HG03139 (cell line): ENCODE data around the gene PGAM1.
"Not testable (repeated sequence)": the region's sequence is repeated elsewhere in the genome, so short reads cannot be mapped to it uniquely, and the experiment has no call there.

Experiments used
- ATAC-seq: cut with Tn5 transposase; IDR thresholded peaks from one replicate; pipeline ENCODE4 v1.9.1; 2021; ENCODE audit not compliant: unreplicated experiment

Gene PGAM1

GRCh38 chr10:97425964-97426775, at the start of gene PGAM1:
PGAM1 (plus strand) TSS chr10:97426191; CDS start chr10:97426308, 117 bp downstream.
- ATAC-seq = peak; percentile 75

DNA sequence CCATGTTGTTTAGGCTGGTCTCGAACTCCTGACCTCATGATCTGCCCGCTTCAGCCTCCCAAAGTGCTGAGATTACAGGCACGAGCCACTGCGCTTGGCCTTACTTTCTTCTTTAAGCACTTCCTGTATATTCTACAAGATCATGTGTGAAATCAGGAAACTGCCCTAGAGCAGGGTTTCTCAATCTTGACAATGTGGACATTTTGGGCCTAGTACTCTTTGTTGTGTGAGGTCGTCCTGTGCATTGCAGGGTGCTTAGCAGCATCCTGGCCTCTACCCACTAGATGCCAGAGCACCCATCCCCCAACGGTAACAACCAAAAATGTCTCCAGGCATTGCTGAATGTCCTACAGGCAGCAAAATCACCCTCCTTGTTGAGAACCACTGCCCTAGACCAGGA, 49.6 kb upstream of the PGAM1 start:
- ATAC-seq = no peak

DNA sequence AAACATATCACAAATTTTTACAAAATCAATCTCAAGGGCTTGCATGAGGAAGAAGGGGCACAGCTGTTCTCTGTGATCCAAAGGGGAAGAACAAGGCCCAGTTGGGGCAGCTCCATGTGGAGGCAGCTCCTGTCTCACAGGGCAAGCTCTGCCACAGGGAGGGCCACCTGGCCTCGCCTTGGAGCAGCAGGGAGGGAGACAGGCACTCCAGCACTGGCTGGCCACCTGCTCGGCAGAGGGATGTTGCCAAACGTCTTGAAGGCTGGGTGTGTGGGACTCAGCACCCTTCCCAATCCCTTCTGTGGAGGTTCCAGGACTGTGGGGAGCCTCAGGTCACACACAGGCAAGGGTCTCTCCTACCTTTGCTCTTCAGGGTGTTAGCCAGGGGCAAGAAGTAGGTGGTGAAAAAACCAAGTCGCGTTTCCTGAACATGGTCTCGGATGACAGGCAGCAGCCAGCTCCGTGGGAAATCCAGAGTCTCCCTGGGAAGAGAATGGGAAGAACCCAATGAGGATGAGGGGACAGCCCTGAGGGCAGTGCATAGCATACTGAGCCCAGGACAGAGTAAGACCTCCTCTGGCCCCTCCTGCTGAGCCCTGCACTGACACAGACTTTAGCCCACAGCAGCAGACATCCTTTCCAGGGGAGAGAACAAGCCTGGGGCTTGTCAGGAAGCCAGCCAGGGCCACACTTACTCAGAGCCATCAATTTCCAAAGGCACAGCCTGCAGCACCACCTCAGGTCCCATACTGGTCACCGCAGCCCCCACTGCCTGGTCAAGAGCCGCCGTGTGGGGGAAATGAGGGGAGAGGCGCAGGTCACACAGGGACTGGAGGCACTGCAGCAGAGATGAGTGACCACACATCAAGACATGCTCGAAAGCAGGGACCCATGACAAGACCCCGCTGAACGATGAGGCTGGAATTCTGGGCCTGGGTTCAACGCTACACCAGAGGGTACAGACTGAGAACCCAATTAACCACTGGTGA, 46.8 kb upstream of the PGAM1 start:
- no peak for ATAC-seq

GRCh38 chr10:97380516-97380915, 45.5 kb upstream of the PGAM1 start:
- no peak for ATAC-seq

DNA sequence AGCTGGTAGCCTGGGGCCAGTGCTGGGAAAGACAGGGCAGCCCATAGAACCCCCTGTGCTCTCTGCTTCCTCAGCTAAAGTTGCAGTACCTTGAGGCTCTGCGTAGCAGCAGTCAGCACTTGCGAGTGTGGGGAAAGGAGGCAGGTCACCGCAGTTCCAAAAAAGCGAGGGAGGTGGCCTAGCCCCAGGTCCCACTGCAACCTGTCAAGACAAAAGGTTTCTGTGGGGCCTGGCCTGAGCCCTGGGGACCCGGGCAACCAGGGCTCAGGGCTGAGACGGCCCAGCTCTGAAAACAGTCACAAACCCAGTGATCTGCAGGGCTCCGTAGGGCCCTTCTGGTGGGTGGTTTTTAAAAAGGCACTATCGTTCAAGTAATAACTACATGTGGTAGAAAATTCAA, 44.4 kb upstream of the PGAM1 start:
- ATAC-seq = no peak

DNA sequence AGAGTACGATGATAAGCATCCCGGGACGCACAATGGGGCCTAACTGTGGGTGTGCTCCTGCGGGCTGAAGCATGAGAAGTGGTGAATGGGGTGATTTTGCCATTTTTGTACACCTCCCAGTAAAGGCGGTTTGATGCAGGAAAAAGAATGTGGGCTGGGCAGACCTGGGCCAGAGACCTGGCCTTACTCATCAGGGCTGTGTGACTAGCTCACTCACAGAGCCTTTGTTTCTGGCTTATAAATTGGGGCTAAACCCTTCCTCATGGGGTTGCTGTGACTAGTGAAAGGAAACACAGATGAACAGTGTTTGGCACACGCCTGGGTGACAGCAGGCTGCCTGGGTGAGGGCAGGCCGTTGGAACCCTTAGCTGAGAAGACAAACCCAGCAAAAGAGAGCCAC, 42.8 kb upstream of the PGAM1 start:
- no peak for ATAC-seq

GRCh38 chr10:97384156-97384555, 41.8 kb upstream of the PGAM1 start:
- ATAC-seq = no peak

DNA sequence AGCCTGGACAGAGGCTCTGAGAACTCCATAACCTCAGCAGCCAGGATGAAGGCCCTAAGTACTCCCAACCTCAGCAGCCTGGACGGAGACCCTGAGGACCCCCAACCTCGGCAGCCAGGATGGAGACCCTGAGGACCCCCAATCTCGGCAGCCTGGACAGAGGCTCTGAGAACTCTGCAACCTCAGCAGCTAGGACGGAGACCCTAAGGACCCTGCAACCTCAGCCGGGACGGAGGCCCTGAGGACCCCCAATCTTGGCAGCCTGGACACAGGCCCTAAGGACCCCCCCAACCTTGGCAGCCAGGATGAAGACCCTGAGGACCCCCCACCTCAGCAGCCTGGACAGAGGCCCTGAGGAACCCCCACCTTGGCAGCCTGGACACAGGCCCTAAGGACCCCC, 41.4 kb upstream of the PGAM1 start:
- ATAC-seq = no peak

GRCh38 chr10:97385565-97385964, 40.4 kb upstream of the PGAM1 start:
- ATAC-seq = no peak

- no peak for ATAC-seq
These were observed 37.8 kb upstream of the PGAM1 start for GRCh38 chr10:97388152-97388551.

DNA sequence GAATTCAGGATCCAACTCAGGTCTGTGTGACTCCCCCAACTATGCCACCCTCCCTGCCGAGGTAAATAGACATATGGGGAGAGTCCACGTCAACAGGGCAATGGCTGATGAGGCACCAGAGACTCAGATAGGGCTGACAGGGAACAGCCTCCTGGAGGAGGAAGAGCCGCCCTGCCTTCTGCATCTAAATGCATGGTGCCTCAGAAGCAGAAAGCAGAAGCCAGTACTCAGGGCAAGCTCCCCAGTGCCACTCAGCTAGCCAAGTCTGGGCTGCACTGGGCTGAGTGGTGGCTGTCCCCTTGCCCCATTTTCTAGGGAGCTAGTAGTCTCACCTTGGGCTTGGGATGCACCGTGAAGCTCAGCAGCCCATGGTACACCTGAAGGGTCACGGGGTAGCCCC, 35.9 kb upstream of the PGAM1 start:
- no peak for ATAC-seq

DNA sequence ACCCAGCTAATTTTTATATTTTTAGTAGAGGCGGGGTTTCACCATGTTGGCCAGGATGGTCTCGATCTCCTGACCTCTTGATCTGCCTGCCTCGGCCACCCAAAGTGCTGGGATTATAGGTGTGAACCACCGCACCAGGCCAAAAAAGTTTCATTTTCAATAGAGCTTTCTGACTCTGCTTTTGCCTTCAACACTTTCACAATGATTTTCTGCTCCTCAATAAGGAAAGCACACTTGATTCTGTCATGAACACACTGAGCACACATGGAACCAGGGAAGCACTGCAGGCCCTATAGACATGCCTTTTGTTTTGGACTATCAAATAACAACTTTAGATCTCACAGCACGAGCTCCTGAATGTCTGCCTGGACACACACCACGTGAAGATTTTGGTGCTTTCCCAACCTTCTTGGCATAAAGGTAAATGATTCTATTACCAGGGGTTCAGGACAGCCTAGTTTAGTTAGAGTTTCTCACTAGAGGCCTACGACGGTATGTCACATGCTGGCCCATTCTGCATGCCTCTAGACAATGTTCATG, 32.9 kb upstream of the PGAM1 start:
- no peak for ATAC-seq

DNA sequence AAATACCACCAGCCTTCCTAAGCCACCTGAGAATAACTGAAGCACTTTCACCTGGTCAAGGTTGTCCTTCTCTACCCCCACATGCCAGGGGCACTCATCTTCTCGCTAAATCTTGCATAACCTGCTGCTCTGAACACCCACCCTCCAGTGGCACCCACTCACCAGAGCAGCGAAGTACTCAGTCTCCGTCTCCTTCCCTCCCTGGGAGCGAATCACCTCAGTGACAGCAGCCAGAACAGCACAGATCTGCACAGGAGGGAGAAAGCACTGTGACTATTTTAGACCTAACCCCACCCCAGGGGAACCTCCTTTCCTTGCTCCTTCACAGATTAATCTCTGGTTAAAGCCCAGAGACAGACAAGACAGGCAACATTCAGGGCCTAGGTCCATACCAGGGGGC, 29.9 kb upstream of the PGAM1 start:
- ATAC-seq = no peak

GRCh38 chr10:97399843-97400545, 26.0 kb upstream of the PGAM1 start:
- no peak for ATAC-seq

DNA sequence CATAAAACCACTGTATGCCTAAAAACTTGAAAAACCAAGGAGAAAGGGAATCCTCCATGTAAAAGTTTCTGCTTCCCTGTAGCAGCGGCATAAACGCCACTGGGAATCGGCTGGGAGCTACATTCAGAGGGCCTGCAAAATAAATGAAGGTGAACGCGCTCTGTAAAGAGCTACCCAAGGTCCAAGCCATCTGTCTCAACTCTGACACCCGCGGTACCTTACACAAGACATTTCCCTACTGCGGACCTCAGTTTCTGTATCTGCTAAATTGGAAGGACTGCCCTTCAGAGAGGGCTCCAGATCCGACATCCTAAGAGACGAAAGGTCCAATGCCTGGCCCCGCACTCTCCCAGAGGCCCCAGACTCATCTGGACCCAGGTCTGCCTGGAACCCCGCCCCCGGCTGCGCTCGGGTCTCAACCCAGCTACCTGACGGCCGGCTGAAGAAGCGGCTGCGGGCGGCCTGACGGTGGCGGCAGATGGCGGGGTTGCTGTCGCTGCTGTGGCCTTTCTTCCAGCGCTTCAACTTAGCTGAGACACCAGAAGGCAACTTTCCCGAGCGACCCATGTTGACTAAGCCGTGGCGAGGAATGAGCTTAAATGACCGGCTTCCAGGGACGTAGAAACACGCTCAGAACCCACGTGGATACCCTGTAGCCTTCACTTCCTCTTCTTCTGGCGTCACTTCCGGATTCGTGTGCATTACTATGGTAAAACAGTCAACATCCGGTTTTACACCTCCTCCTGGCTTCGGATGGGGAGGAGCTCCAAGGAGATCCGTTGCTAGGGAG, 25.1 kb upstream of the PGAM1 start, which contains the start of gene RRP12:
TSS of gene RRP12 (minus strand) at position 676 of the 790 bp plus-strand sequence. CDS start at position 567, 109 bp downstream.
- peak; percentile 98 for ATAC-seq

DNA sequence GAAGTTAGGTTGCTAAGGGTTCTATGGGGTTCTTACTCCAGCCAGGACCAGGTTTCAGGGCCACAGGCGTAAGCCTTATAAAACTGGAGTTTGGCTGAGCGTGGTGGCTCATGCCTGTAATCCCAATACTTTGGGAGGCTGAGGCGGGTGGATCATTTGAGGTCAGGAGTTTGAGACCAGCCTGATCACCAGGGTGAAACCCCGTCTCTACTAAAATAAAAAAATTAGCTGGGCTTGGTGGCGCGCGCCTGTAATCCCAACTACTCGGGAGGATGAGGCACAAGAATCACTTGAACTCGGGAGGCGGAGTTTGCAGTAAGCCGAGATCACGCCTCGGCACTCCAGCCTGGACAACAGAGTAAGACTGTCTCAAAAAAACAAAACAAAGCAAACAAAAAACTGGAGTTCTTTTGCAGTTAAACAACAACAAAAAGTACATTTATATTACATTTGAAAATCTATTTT, 24.5 kb upstream of the PGAM1 start:
- ATAC-seq = no peak

DNA sequence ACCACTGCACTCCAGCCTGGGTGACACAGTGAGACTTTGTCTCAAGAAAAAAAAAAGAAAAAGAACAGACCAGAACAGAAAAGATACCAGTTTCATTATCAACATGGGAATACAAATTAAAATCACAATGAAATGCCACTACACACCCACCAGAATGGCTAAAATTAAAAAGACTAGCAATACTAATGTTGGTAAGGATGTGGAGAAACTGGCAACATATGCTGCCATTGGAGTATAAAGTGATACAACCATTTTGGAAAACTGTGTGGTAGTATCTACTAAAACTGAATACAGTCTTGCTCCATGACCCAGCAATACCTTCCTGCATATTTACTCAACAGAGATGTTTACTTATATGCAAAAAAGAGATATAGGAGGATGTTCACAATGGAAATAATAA, 21.9 kb upstream of the PGAM1 start:
- no peak for ATAC-seq

- ATAC-seq = no peak
These were observed 19.9 kb upstream of the PGAM1 start for GRCh38 chr10:97406064-97406463.

DNA sequence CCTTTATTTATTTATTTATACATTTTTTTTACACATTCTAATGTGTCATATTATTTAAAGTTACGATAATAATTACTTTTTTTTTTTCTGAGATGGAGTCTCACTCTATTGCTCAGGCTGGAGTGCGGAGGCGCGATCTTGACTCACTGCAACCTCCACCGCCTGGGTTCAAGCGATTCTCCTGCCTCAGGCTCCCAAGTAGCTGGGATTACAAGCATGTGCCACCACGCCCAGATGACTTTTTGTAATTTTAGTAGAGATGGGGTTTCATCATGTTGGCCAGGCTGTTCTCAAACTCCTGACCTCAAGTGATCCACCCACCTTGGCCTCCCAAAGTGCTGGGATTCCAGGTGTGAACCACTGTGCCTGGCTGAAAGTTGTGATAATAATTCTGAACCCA, 19.5 kb upstream of the PGAM1 start:
- ATAC-seq = not testable (repeated sequence)
